Spleen (tissue), 11 donors: ENCODE results near the gene SIPA1L3. TPM values are rescaled to one million over a fixed set of nuclear protein-coding genes. Genes with fewer than 3 reads are reported as not detected.

Source experiments
- DNase-seq: peaks from one replicate; pipeline ENCODE4 v3.0.0-alpha.2; 2020
- H3K27ac ChIP-seq, 8 donors: fragments of 200-600 bp; sonication (generic) in 7 of 8; 1 replicate in 4 of 8; 2 replicates in 4 of 8; pipeline versions ENCODE4 v1.5.0 to v1.8.0; 2016 to 2021; ENCODE audit warnings: inconsistent platforms in 4 of 8, mild to moderate bottlenecking in 4 of 8, moderate library complexity in 1 of 8
- H3K27me3 ChIP-seq, 7 donors: fragments of 200-600 bp; sonication (generic) in 6 of 7; replicated peaks in 1 of 7; 1 replicate in 4 of 7; 2 replicates in 3 of 7; pipeline versions ENCODE4 v1.5.0 to v1.8.0; 2016 to 2021; ENCODE audit warnings: inconsistent platforms in 3 of 7, mild to moderate bottlenecking in 1 of 7
- H3K36me3 ChIP-seq, 6 donors: fragments of 200-600 bp; sonication (generic) in 5 of 6; 1 replicate in 4 of 6; 2 replicates in 2 of 6; pipeline versions ENCODE4 v1.5.0 to v1.8.0; 2016 to 2021; ENCODE audit warnings: inconsistent platforms in 2 of 6
- H3K4me1 ChIP-seq, 6 donors: fragments of 200-600 bp; sonication (generic) in 5 of 6; 1 replicate in 3 of 6; 2 replicates in 3 of 6; pipeline versions ENCODE4 v1.5.0 to v1.8.0; 2016 to 2021; ENCODE audit warnings: inconsistent platforms in 3 of 6
- H3K4me3 ChIP-seq, 8 donors: fragments of 200-600 bp; sonication (generic) in 7 of 8; 1 replicate in 4 of 8; 2 replicates in 4 of 8; pipeline versions ENCODE4 v1.5.0 to v1.8.0; 2016 to 2021; ENCODE audit warnings: inconsistent platforms in 4 of 8, mild to moderate bottlenecking in 4 of 8, moderate library complexity in 2 of 8
- H3K9me3 ChIP-seq, 8 donors: fragments of 200-600 bp; sonication (generic) in 7 of 8; 1 replicate in 4 of 8; 2 replicates in 4 of 8; pipeline versions ENCODE4 v1.5.0 to v1.8.0; 2016 to 2021; ENCODE audit warnings: inconsistent platforms in 4 of 8
- CTCF ChIP-seq, 11 experiments: fragments of 200-600 bp in 7 of 11; fragments of 450-650 bp in 4 of 11; sonication (generic) in 4 of 11; IDR thresholded peaks in 8 of 11; conservative IDR thresholded peaks in 3 of 11; 1 replicate in 7 of 11; 2 replicates in 4 of 11; pipeline versions ENCODE4 v1.4.0 to v1.8.0; 2016 to 2021; ENCODE audit warnings: antibody characterized with exemption in 11 of 11, inconsistent platforms in 4 of 11, mild to moderate bottlenecking in 1 of 11
- POLR2A ChIP-seq, 3 donors: fragments of 450-650 bp; IDR thresholded peaks; one replicate each; pipeline ENCODE4 v1.5.1; 2017; ENCODE audit warnings: antibody characterized with exemption in 3 of 3, mild to moderate bottlenecking in 1 of 3
- POLR2AphosphoS5 ChIP-seq, 3 donors: sonication (generic); formaldehyde crosslinking; IDR thresholded peaks; one replicate each; pipeline ENCODE4 v1.5.1; 2017; ENCODE audit warnings: antibody characterized with exemption in 3 of 3
- WGBS, 5 donors: extraction: QIAGEN DNeasy Blood & Tissue Kit in 3 of 5; methylation state at CpG; one replicate each; pipeline versions ENCODE4 v1.1.5 to v1.1.7; 2013 to 2018; 5-methylcytosine and 5-hydroxymethylcytosine counted together
- intact Hi-C: fragments of 100-400 bp; cut with DNase I; formaldehyde crosslinking; loops from one replicate; pipeline ENCODE4 v1.15.0; 2023; ENCODE audit warnings: low total_unique reads
- polyA plus RNA-seq, 3 donors: library from polyadenylated mRNA; stranded (reverse); fragments of 200-250 nt; gene quantifications; one replicate each; pipeline ENCODE4 v1.2.1, GENCODE V29; 2013
- total RNA-seq, 7 donors: library from RNA; depleted of rRNA in 3 of 7; stranded (reverse); fragments of >200 nt in 3 of 7; fragmentation: NEBNext Ultra II Directional in 4 of 7; extraction: Animal tissue kit (Norgen Biotek cat#: 25700) in 4 of 7; gene quantifications; one replicate each; pipeline versions ENCODE4 v1.1.0 to v1.2.1, GENCODE V29; 2016 to 2021
- donor health status: healthy with polysubstance abuse.
- donor health status: DM: no; HTN: no; CAD: no; lungs with moderate emphysema.
- donor health status: DM: no; HTN: no; CAD: no.
- donor health status: Bipolar disorder and iron deficiency.
- donor health status: healthy.
- donor health status: DM: no; HTN: no; CAD: no.
- donor health status: DM: yes; HTN: yes; CAD: no.

The SIPA1L3 gene
- total and polyA plus RNA-seq, 10 donors: 5.4 to 62.6 (median 40.3) TPM

- TF ChIP-seq CTCF (IDR thresholded peaks at IDR 0.05 in 8 of 11, conservative IDR thresholded peaks at IDR 0.05 in 3 of 11): no peak
- TF ChIP-seq POLR2AphosphoS5 (IDR thresholded peaks at IDR 0.05): no peak
- TF ChIP-seq POLR2A (IDR thresholded peaks at IDR 0.05): no peak
- H3K4me1 ChIP-seq: no peaks in the 10 kb centered on the region
- H3K4me3 ChIP-seq: no peak overlapping the region
- no peaks in the 10 kb centered on the region for H3K27me3 ChIP-seq
- H3K36me3 ChIP-seq: peaks cover 0 to 30% (median 0%) of the 10 kb centered on the region in 6 donors
- DNase-seq: no peak
- H3K27ac ChIP-seq: no peak overlapping the region
- intact Hi-C loops: no loop called here
- peaks cover 0 to 10% (median 7%) of the 10 kb centered on the region in 8 donors for H3K9me3 ChIP-seq
- WGBS, 5 donors: 80 to 91% (median 86%) methylated on average over 18 of the region's 18 CpGs
Measured at GRCh38 chr19:38072776-38073750, 166.1 kb downstream of the SIPA1L3 start.

GRCh38 chr19:38073841-38074685, 167.1 kb downstream of the SIPA1L3 start:
- no peak for DNase-seq
- WGBS, 5 donors: 78 to 88% (median 84%) methylated on average over 16 of the region's 16 CpGs
- peaks cover 0 to 10% (median 7%) of the 10 kb centered on the region in 8 donors for H3K9me3 ChIP-seq
- no peak for TF ChIP-seq POLR2A (IDR thresholded peaks at IDR 0.05)
- peak in 1 of 3 donors; percentile 13 for TF ChIP-seq POLR2AphosphoS5 (IDR thresholded peaks at IDR 0.05)
- H3K4me1 ChIP-seq: no peaks in the 10 kb centered on the region
- H3K27ac ChIP-seq: no peak overlapping the region
- peaks cover 0 to 32% (median 0%) of the 10 kb centered on the region in 6 donors for H3K36me3 ChIP-seq
- intact Hi-C loops: no loop called here
- H3K27me3 ChIP-seq: no peaks in the 10 kb centered on the region
- H3K4me3 ChIP-seq: no peak overlapping the region

GRCh38 chr19:38076337-38076736, 169.3 kb downstream of the SIPA1L3 start:
- DNase-seq: no peak
- peaks cover 0 to 10% (median 7%) of the 10 kb centered on the region in 8 donors for H3K9me3 ChIP-seq
- peaks cover 0 to 35% (median under 1%) of the 10 kb centered on the region in 6 donors for H3K36me3 ChIP-seq
- H3K27me3 ChIP-seq: no peaks in the 10 kb centered on the region
- TF ChIP-seq POLR2AphosphoS5 (IDR thresholded peaks at IDR 0.05): no peak
- no peak for TF ChIP-seq CTCF (IDR thresholded peaks at IDR 0.05 in 8 of 11, conservative IDR thresholded peaks at IDR 0.05 in 3 of 11)
- no peak for TF ChIP-seq POLR2A (IDR thresholded peaks at IDR 0.05)
- WGBS, 5 donors: 90 to 96% (median 94%) methylated on average over 10 of the region's 10 CpGs
- intact Hi-C loops: no loop called here
- no peak overlapping the region for H3K27ac ChIP-seq
- H3K4me3 ChIP-seq: no peak overlapping the region
- H3K4me1 ChIP-seq: peaks cover 0 to 18% (median 8%) of the 10 kb centered on the region in 6 donors

- Histone ChIP-seq H3K9me3 (peaks cover 0 to 10% (median 7%) of the 10 kb centered on the region in 8 donors), H3K4me1 (peaks cover 0 to 18% (median 8%) of the 10 kb centered on the region in 6 donors), H3K27ac (no peak overlapping the region), H3K36me3 (peaks cover 0 to 45% (median 19%) of the 10 kb centered on the region in 6 donors), H3K27me3 (no peaks in the 10 kb centered on the region), H3K4me3 (no peak overlapping the region)
- TF ChIP-seq POLR2A (IDR thresholded peaks at IDR 0.05) (no peak), CTCF (IDR thresholded peaks at IDR 0.05 in 8 of 11, conservative IDR thresholded peaks at IDR 0.05 in 3 of 11) (no peak), POLR2AphosphoS5 (IDR thresholded peaks at IDR 0.05) (no peak)
- 80 to 94% (median 88%) methylated on average over 15 of the region's 15 CpGs for WGBS, 5 donors
- DNase-seq: no peak
- intact Hi-C loops: no loop called here
Measured at GRCh38 chr19:38078302-38078930, 171.4 kb downstream of the SIPA1L3 start.
